OCI-LY3 (cell line): ENCODE results near the gene TSPAN14.

Experiments used
- EZH2phosphoT487 ChIP-seq: fragments of 200-600 bp; shearing (Covaris generic); IDR thresholded peaks from 2 replicates; pipeline ENCODE4 v1.6.1; 2018; ENCODE audit warnings: antibody characterized with exemption, mixed run types, low read depth
- TF ChIP-seq, protein P1 (sequence below): fragments of 200-600, 300-600 bp; sonication (generic); IDR thresholded peaks from 2 replicates; pipeline ENCODE4 v1.5.1; 2014; ENCODE audit warnings: antibody characterized with exemption, low read length, low read depth

DNA sequence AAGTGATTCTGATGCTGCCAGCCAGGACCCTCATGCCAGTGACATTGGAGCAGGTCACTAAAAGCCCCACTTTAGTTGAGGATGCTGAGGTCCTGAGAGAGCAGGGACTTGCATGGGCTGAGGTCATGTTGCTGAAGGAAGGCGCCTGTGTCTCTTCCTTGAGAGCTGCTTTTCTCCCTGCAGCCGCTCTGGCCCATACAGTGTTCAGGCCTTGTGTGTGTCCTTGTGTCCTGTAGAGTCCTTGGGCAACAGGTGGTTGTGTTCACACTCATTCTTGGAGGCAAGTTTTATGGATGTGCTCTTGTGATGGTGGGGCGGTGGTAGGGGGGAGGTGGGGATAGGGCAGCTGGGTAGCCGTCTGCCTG lies 33.3 kb downstream of the TSPAN14 start:
- TF ChIP-seq, protein P1, sequence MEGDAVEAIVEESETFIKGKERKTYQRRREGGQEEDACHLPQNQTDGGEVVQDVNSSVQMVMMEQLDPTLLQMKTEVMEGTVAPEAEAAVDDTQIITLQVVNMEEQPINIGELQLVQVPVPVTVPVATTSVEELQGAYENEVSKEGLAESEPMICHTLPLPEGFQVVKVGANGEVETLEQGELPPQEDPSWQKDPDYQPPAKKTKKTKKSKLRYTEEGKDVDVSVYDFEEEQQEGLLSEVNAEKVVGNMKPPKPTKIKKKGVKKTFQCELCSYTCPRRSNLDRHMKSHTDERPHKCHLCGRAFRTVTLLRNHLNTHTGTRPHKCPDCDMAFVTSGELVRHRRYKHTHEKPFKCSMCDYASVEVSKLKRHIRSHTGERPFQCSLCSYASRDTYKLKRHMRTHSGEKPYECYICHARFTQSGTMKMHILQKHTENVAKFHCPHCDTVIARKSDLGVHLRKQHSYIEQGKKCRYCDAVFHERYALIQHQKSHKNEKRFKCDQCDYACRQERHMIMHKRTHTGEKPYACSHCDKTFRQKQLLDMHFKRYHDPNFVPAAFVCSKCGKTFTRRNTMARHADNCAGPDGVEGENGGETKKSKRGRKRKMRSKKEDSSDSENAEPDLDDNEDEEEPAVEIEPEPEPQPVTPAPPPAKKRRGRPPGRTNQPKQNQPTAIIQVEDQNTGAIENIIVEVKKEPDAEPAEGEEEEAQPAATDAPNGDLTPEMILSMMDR: no peak
- TF ChIP-seq EZH2phosphoT487: no peak
